NOMO-1 treated with DMSO at 0.1 percent for 48 hours (cell line): ENCODE measurements around the gene ATP6V1G2.
"Not testable (repeated sequence)": the region's sequence is repeated elsewhere in the genome, so short reads cannot be mapped to it uniquely, and the experiment has no call there.

Source experiments
- DNase-seq: peaks from one replicate; lab custom pipeline; 2025; ENCODE audit not compliant: unreplicated experiment; lab: John Stamatoyannopoulos, UW

The ATP6V1G2 gene

GRCh38 chr6:31546339-31546957, at the start of gene ATP6V1G2:
ATP6V1G2 (minus strand) TSS chr6:31546608; CDS start chr6:31546559, 49 bp downstream.
- DNase-seq, result peak; percentile 87

GRCh38 chr6:31592396-31592771, 46.0 kb upstream of the ATP6V1G2 start:
- DNase-seq, result no peak

GRCh38 chr6:31590691-31591090, 44.3 kb upstream of the ATP6V1G2 start:
- DNase-seq, result not testable (repeated sequence)

GRCh38 chr6:31588871-31589650, 42.7 kb upstream of the ATP6V1G2 start:
- no peak for DNase-seq

GRCh38 chr6:31587791-31588777, 41.7 kb upstream of the ATP6V1G2 start:
- no peak for DNase-seq

GRCh38 chr6:31586599-31587281, 40.3 kb upstream of the ATP6V1G2 start:
- peak; percentile 83 for DNase-seq

- peak; percentile 82 for DNase-seq
Observed at GRCh38 chr6:31586008-31586407, 39.6 kb upstream of the ATP6V1G2 start, which contains the start of gene LST1. LST1 (plus strand) TSS chr6:31586277; CDS start chr6:31587300, 1,023 bp downstream.

GRCh38 chr6:31585491-31585890, 39.1 kb upstream of the ATP6V1G2 start:
- peak; percentile 63 for DNase-seq

GRCh38 chr6:31582230-31582643, 35.8 kb upstream of the ATP6V1G2 start, which contains the start of gene LTB:
LTB (minus strand) TSS chr6:31582424; CDS start chr6:31582417, 7 bp downstream.
- DNase-seq, result no peak

- DNase-seq, result no peak
Observed at GRCh38 chr6:31581434-31582229, 35.2 kb upstream of the ATP6V1G2 start.

- peak; percentile 74 for DNase-seq
Observed at GRCh38 chr6:31580807-31581433, 34.5 kb upstream of the ATP6V1G2 start.

- DNase-seq, result no peak
Observed at GRCh38 chr6:31580438-31580740, 34.0 kb upstream of the ATP6V1G2 start.

- no peak for DNase-seq
Observed at GRCh38 chr6:31579546-31580437, 33.4 kb upstream of the ATP6V1G2 start.

GRCh38 chr6:31579119-31579505, 32.7 kb upstream of the ATP6V1G2 start:
- no peak for DNase-seq

GRCh38 chr6:31578184-31579118, 32.0 kb upstream of the ATP6V1G2 start:
- DNase-seq, result no peak

GRCh38 chr6:31577579-31577966, 31.2 kb upstream of the ATP6V1G2 start:
- DNase-seq, result no peak

- no peak for DNase-seq
Observed at GRCh38 chr6:31576897-31577578, 30.6 kb upstream of the ATP6V1G2 start.
